OCI-M1 (cell line): ENCODE data around the gene TRIM4.
"Not testable (repeated sequence)": the region's sequence is repeated elsewhere in the genome, so short reads cannot be mapped to it uniquely, and the experiment has no call there.

Source experiments
- DNase-seq: peaks from one replicate; lab custom pipeline; 2025; lab: John Stamatoyannopoulos, UW

The TRIM4 gene

GRCh38 chr7:99918959-99919813 is at the start of gene TRIM4:
Gene TRIM4, minus strand, starts transcription at chr7:99919530. Its CDS starts 129 bp downstream, at chr7:99919401.
- peak; percentile 96 for DNase-seq

- DNase-seq = peak; percentile 85
Measured at GRCh38 chr7:99958564-99959227, 39.4 kb upstream of the TRIM4 start.

GRCh38 chr7:99955247-99955646 is 35.9 kb upstream of the TRIM4 start:
- no peak for DNase-seq

GRCh38 chr7:99954643-99955042 is 35.3 kb upstream of the TRIM4 start:
- DNase-seq = not testable (repeated sequence)

GRCh38 chr7:99953649-99954048 is 34.3 kb upstream of the TRIM4 start:
- DNase-seq = peak; percentile 86

- not testable (repeated sequence) for DNase-seq
Measured at GRCh38 chr7:99952649-99953048, 33.3 kb upstream of the TRIM4 start.

- peak; percentile 28 for DNase-seq
Measured at GRCh38 chr7:99950819-99951218, 31.5 kb upstream of the TRIM4 start.

- DNase-seq = peak; percentile 50
Measured at GRCh38 chr7:99949645-99950228, 30.4 kb upstream of the TRIM4 start.

- no peak for DNase-seq
Measured at GRCh38 chr7:99947608-99948007, 28.3 kb upstream of the TRIM4 start.

GRCh38 chr7:99944497-99945070 is 25.3 kb upstream of the TRIM4 start:
- DNase-seq = no peak

- no peak for DNase-seq
Measured at GRCh38 chr7:99943641-99944496, 24.5 kb upstream of the TRIM4 start.

GRCh38 chr7:99938296-99938695 is 19.0 kb upstream of the TRIM4 start:
- DNase-seq = peak; percentile 51

GRCh38 chr7:99935009-99935408 is 15.7 kb upstream of the TRIM4 start:
- peak; percentile 72 for DNase-seq

GRCh38 chr7:99930376-99930775 is 11.0 kb upstream of the TRIM4 start:
- no peak for DNase-seq

- no peak for DNase-seq
Measured at GRCh38 chr7:99929730-99930053, 10.4 kb upstream of the TRIM4 start.

- peak; percentile 87 for DNase-seq
Measured at GRCh38 chr7:99928994-99929729, 9.8 kb upstream of the TRIM4 start, which contains the start of gene GJC3. Gene GJC3, minus strand, starts transcription at chr7:99929620. Its CDS starts 0 bp downstream, at chr7:99929620.

GRCh38 chr7:99928188-99928587 is 8.9 kb upstream of the TRIM4 start:
- no peak for DNase-seq

GRCh38 chr7:99927536-99927935 is 8.2 kb upstream of the TRIM4 start:
- DNase-seq = peak; percentile 67

GRCh38 chr7:99926321-99926720 is 7.0 kb upstream of the TRIM4 start:
- DNase-seq = no peak

GRCh38 chr7:99923200-99923599 is 3.9 kb upstream of the TRIM4 start:
- DNase-seq = no peak

GRCh38 chr7:99920149-99920548 is 819 bp upstream of the TRIM4 start:
- peak; percentile 58 for DNase-seq
